ENCODE data around the gene TMOD1. TPM values are rescaled to one million over a fixed set of nuclear protein-coding genes. Genes with fewer than 3 reads are reported as not detected.
"Not testable (repeated sequence)": the region's sequence is repeated elsewhere in the genome, so short reads cannot be mapped to it uniquely, and the experiment has no call there.

Gene TMOD1
- polyA plus RNA-seq, 4 donors, result 0.55 to 2.2 (median 1.5) TPM

- DNase-seq (ENCODE audit: low read depth in 4 of 4, low spot score in 2 of 4), result not testable (repeated sequence)
These were observed 3.7 kb upstream of the TMOD1 start for GRCh38 chr9:97497558-97498375.

- DNase-seq (ENCODE audit: low read depth in 4 of 4, low spot score in 2 of 4), result not testable (repeated sequence)
These were observed 2.6 kb upstream of the TMOD1 start for GRCh38 chr9:97498846-97499245.

- no peak for DNase-seq (ENCODE audit: low read depth in 4 of 4, low spot score in 2 of 4)
These were observed 1.2 kb upstream of the TMOD1 start for GRCh38 chr9:97500263-97500662.

- no peak for DNase-seq (ENCODE audit: low read depth in 4 of 4, low spot score in 2 of 4)
These were observed 695 bp upstream of the TMOD1 start for GRCh38 chr9:97500765-97501176.

GRCh38 chr9:97501972-97502221, 431 bp downstream of the TMOD1 start:
- no peak for DNase-seq (ENCODE audit: low read depth in 4 of 4, low spot score in 2 of 4)

GRCh38 chr9:97502222-97502983, 937 bp downstream of the TMOD1 start:
- no peak for DNase-seq (ENCODE audit: low read depth in 4 of 4, low spot score in 2 of 4)

- no peak for DNase-seq (ENCODE audit: low read depth in 4 of 4, low spot score in 2 of 4)
These were observed 1.8 kb downstream of the TMOD1 start for GRCh38 chr9:97502984-97503861.

GRCh38 chr9:97503862-97504210, 2.4 kb downstream of the TMOD1 start:
- no peak for DNase-seq (ENCODE audit: low read depth in 4 of 4, low spot score in 2 of 4)

GRCh38 chr9:97504381-97505216, 3.1 kb downstream of the TMOD1 start:
- no peak for DNase-seq (ENCODE audit: low read depth in 4 of 4, low spot score in 2 of 4)

- no peak for DNase-seq (ENCODE audit: low read depth in 4 of 4, low spot score in 2 of 4)
These were observed 4.4 kb downstream of the TMOD1 start for GRCh38 chr9:97505845-97506244.

GRCh38 chr9:97506306-97506705, 4.8 kb downstream of the TMOD1 start:
- no peak for DNase-seq (ENCODE audit: low read depth in 4 of 4, low spot score in 2 of 4)

- no peak for DNase-seq (ENCODE audit: low read depth in 4 of 4, low spot score in 2 of 4)
These were observed 5.3 kb downstream of the TMOD1 start for GRCh38 chr9:97506787-97507186.

- DNase-seq (ENCODE audit: low read depth in 4 of 4, low spot score in 2 of 4), result no peak
These were observed 6.0 kb downstream of the TMOD1 start for GRCh38 chr9:97507428-97507984.

GRCh38 chr9:97508852-97509251, 7.4 kb downstream of the TMOD1 start:
- no peak for DNase-seq (ENCODE audit: low read depth in 4 of 4, low spot score in 2 of 4)

- no peak for DNase-seq (ENCODE audit: low read depth in 4 of 4, low spot score in 2 of 4)
These were observed 9.6 kb downstream of the TMOD1 start for GRCh38 chr9:97510797-97511654.

- no peak for DNase-seq (ENCODE audit: low read depth in 4 of 4, low spot score in 2 of 4)
These were observed 10.4 kb downstream of the TMOD1 start for GRCh38 chr9:97511655-97512427.

GRCh38 chr9:97512966-97513560, 11.6 kb downstream of the TMOD1 start:
- no peak for DNase-seq (ENCODE audit: low read depth in 4 of 4, low spot score in 2 of 4)

GRCh38 chr9:97514531-97514930, 13.1 kb downstream of the TMOD1 start:
- no peak for DNase-seq (ENCODE audit: low read depth in 4 of 4, low spot score in 2 of 4)

Measured in left renal cortex interstitium (tissue), 4 donors.